Suprapubic skin (tissue), 4 donors: ENCODE measurements around the gene MAPKAPK5. TPM values are rescaled to one million over a fixed set of nuclear protein-coding genes. Genes with fewer than 3 reads are reported as not detected.

Experiments
- DNase-seq, 2 donors: peaks; one replicate each; pipeline ENCODE4 v3.0.0-alpha.2; 2019; ENCODE audit warnings: low spot score in 2 of 2
- H3K27ac ChIP-seq: fragments of 200-600 bp; sonication (generic); one replicate; pipeline ENCODE4 v1.5.1; 2019
- H3K27me3 ChIP-seq: fragments of 200-600 bp; sonication (generic); one replicate; pipeline ENCODE4 v1.5.1; 2019
- H3K36me3 ChIP-seq: fragments of 200-600 bp; sonication (generic); one replicate; pipeline ENCODE4 v1.5.1; 2019
- H3K4me1 ChIP-seq: fragments of 200-600 bp; sonication (generic); one replicate; pipeline ENCODE4 v1.5.1; 2019
- H3K4me3 ChIP-seq: fragments of 200-600 bp; sonication (generic); one replicate; pipeline ENCODE4 v1.5.1; 2019; ENCODE audit warnings: mild to moderate bottlenecking
- H3K9me3 ChIP-seq: fragments of 200-600 bp; sonication (generic); one replicate; pipeline ENCODE4 v1.5.1; 2019
- CTCF ChIP-seq, 2 donors: fragments of 200-600 bp in 1 of 2; fragments of 450-650 bp in 1 of 2; sonication (generic) in 1 of 2; IDR thresholded peaks; one replicate each; pipeline ENCODE4 v1.5.1; 2016 to 2019; ENCODE audit warnings: antibody characterized with exemption in 2 of 2, mild to moderate bottlenecking in 1 of 2, moderate library complexity in 1 of 2
- EP300 ChIP-seq: sonication (generic); formaldehyde crosslinking; IDR thresholded peaks from one replicate; pipeline ENCODE4 v1.6.1; 2017; ENCODE audit warnings: antibody characterized with exemption
- POLR2A ChIP-seq, 2 donors: fragments of 450-650 bp; IDR thresholded peaks; one replicate each; pipeline ENCODE4 v1.6.1; 2017; ENCODE audit warnings: antibody characterized with exemption in 2 of 2, mild to moderate bottlenecking in 2 of 2, moderate library complexity in 2 of 2
- POLR2AphosphoS5 ChIP-seq, 3 donors: sonication (generic); formaldehyde crosslinking; IDR thresholded peaks; one replicate each; pipeline ENCODE4 v1.6.1; 2017; ENCODE audit warnings: antibody characterized with exemption in 3 of 3
- WGBS: methylation state at CpG from one replicate; pipeline ENCODE4 v1.1.5; 2018; 5-methylcytosine and 5-hydroxymethylcytosine counted together
- total RNA-seq, 4 donors: library from RNA; depleted of rRNA; stranded (reverse); fragments of >200 nt; gene quantifications; one replicate each; pipeline ENCODE4 v1.1.0, GENCODE V29; 2016

The MAPKAPK5 gene
- total RNA-seq, 4 donors from 2014 or later = 38.9 to 69.7 (median 58.6) TPM

- no peak for TF ChIP-seq POLR2A (IDR thresholded peaks at IDR 0.05)
- no peak for TF ChIP-seq POLR2AphosphoS5 (IDR thresholded peaks at IDR 0.05)
- no peak for TF ChIP-seq CTCF (IDR thresholded peaks at IDR 0.05)
- no peak for TF ChIP-seq EP300
- H3K4me1 ChIP-seq = peaks cover 43% of the 10 kb centered on the region
- no peaks in the 10 kb centered on the region for H3K9me3 ChIP-seq
- under 1% methylated on average over 13 of the region's 13 CpGs for WGBS
- peak overlapping the region; percentile 94 for H3K4me3 ChIP-seq
- H3K36me3 ChIP-seq = peaks cover 8% of the 10 kb centered on the region
- H3K27ac ChIP-seq = peak overlapping the region; percentile 98
- DNase-seq = no peak
- H3K27me3 ChIP-seq = no peaks in the 10 kb centered on the region
Observed at GRCh38 chr12:111841236-111841749, 735 bp upstream of the MAPKAPK5 start.

DNA sequence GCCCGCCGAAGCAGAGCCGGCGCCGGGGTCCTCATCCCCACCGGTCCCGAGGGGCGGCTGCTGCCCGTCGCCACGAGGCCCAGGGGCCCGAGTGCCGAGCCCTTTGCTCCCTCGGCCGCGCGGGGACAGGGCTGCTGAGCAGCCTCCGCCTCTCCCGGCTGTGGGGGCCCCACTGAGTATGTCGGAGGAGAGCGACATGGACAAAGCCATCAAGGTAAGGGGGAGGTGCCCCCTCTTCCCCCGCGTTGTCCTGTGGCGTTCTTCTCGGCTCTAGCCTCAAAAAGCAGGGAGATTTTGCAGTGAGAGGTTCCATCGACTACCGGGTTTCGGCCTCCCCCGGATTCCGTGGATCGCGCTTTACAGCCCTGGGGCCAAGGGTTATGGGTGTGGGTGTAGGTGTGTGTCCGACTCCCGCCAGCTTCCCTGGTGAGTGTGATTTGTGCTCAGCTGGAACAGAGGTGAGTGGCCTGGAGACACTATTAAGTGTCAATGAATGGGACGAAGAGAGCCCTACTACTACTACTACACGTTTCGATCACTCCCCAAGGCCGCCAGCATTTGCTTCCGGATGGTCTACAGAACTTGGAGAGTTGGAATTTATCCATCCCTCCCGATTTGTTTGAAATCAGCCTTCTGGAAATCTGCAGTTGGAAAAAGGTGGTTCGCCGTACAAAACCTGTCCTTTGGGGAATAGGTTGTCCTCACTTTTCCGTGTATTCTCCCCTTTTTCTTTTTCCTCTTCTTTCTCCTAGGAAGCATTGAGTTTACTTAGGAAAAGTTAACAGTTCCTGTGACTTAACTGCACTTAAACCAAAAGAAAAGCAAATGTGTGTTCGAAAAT, 748 bp downstream of the MAPKAPK5 start:
- Histone ChIP-seq H3K36me3 (peaks cover 8% of the 10 kb centered on the region), H3K27ac (peak overlapping the region; percentile 98), H3K27me3 (no peaks in the 10 kb centered on the region), H3K9me3 (no peaks in the 10 kb centered on the region), H3K4me3 (peak overlapping the region; percentile 94), H3K4me1 (peaks cover 43% of the 10 kb centered on the region)
- WGBS = 4% methylated on average over 32 of the region's 44 CpGs
- peak in 1 of 2 donors; percentile 58 for DNase-seq
- TF ChIP-seq EP300 (no peak), POLR2AphosphoS5 (IDR thresholded peaks at IDR 0.05) (no peak), POLR2A (IDR thresholded peaks at IDR 0.05) (no peak), CTCF (IDR thresholded peaks at IDR 0.05) (no peak)

- Histone ChIP-seq H3K36me3 (peaks cover 15% of the 10 kb centered on the region), H3K27ac (no peak overlapping the region), H3K9me3 (no peaks in the 10 kb centered on the region), H3K4me3 (no peak overlapping the region), H3K4me1 (peaks cover 30% of the 10 kb centered on the region), H3K27me3 (no peaks in the 10 kb centered on the region)
- no peak for DNase-seq
- 59% methylated on average over 2 of the region's 2 CpGs for WGBS
- TF ChIP-seq EP300 = no peak
- no peak for TF ChIP-seq POLR2A (IDR thresholded peaks at IDR 0.05)
- no peak for TF ChIP-seq POLR2AphosphoS5 (IDR thresholded peaks at IDR 0.05)
- no peak for TF ChIP-seq CTCF (IDR thresholded peaks at IDR 0.05)
Observed at GRCh38 chr12:111846016-111846415, 4.0 kb downstream of the MAPKAPK5 start.

DNA sequence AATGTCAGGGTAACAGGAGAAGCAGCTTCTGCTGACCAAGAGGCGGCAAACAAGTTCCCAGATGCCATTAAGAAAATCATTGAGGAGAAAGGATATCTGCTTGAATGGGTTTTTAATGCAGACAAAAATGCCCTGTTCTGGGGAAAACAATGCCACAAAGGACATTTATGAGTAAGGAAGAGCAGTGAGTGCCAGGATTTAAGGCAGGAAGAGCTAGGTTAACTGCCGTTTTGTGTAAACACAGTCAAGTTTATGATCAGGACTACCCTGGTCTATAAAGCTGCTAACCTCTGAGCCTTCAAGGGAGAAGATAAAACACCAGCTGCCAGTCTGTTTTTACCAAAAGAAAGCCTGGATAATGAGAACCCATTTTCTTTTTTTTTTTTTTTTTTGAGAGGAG, 8.5 kb downstream of the MAPKAPK5 start:
- Histone ChIP-seq H3K36me3 (peaks cover 21% of the 10 kb centered on the region), H3K27me3 (no peaks in the 10 kb centered on the region), H3K4me1 (no peaks in the 10 kb centered on the region), H3K27ac (no peak overlapping the region), H3K9me3 (no peaks in the 10 kb centered on the region), H3K4me3 (no peak overlapping the region)
- WGBS = 84% methylated on average over 2 of the region's 2 CpGs
- no peak for TF ChIP-seq POLR2A (IDR thresholded peaks at IDR 0.05)
- TF ChIP-seq EP300 = no peak
- no peak for TF ChIP-seq CTCF (IDR thresholded peaks at IDR 0.05)
- TF ChIP-seq POLR2AphosphoS5 (IDR thresholded peaks at IDR 0.05) = no peak
- no peak for DNase-seq

DNA sequence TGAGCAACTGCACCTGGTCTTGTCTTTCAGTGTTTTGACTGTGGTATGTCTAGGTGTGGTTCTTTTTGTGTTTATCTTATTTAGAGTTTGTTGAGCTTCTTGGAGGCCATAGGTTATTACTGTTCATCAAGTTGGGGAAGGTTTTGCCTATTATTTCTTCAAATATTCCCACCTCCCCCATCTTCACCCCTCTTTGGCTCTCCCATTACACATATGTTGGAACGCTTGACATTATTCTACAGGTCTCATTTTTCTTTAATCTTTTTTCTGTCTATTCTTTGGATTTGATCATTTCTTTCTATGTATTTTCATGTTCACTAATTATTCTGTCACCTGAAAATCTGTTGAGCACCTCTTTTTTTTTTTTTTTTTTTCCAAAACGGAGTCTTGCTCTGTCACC, 16.2 kb downstream of the MAPKAPK5 start:
- H3K9me3 ChIP-seq = no peaks in the 10 kb centered on the region
- no peaks in the 10 kb centered on the region for H3K27me3 ChIP-seq
- no peaks in the 10 kb centered on the region for H3K36me3 ChIP-seq
- WGBS = 100% methylated on average over 2 of the region's 2 CpGs
- H3K27ac ChIP-seq = no peak overlapping the region
- no peak for TF ChIP-seq POLR2AphosphoS5 (IDR thresholded peaks at IDR 0.05)
- no peak for TF ChIP-seq CTCF (IDR thresholded peaks at IDR 0.05)
- TF ChIP-seq POLR2A (IDR thresholded peaks at IDR 0.05) = no peak
- TF ChIP-seq EP300 = no peak
- H3K4me3 ChIP-seq = no peak overlapping the region
- DNase-seq = no peak
- H3K4me1 ChIP-seq = no peaks in the 10 kb centered on the region
